Stimulated activated CD4-positive, alpha-beta T cell treated with anti-CD3 and anti-CD28 coated beads, Interleukin-15, amount 100 ng/mL, for 48 hours (primary cell): Measurements from ENCODE around the gene TEDC2.
A peak's percentile ranks its signal among the peaks of the same experiment; 100 is the strongest.
"Not testable (repeated sequence)": the region's sequence is repeated elsewhere in the genome, so short reads cannot be mapped to it uniquely, and the experiment has no call there.

Experiments used
- DNase-seq, 2 donors: peaks; one replicate each; pipeline ENCODE4 v3.0.0-alpha.2; 2020; ENCODE audit warnings: low read depth in 2 of 2

Gene TEDC2, protein sequence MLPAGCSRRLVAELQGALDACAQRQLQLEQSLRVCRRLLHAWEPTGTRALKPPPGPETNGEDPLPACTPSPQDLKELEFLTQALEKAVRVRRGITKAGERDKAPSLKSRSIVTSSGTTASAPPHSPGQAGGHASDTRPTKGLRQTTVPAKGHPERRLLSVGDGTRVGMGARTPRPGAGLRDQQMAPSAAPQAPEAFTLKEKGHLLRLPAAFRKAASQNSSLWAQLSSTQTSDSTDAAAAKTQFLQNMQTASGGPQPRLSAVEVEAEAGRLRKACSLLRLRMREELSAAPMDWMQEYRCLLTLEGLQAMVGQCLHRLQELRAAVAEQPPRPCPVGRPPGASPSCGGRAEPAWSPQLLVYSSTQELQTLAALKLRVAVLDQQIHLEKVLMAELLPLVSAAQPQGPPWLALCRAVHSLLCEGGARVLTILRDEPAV

DNA sequence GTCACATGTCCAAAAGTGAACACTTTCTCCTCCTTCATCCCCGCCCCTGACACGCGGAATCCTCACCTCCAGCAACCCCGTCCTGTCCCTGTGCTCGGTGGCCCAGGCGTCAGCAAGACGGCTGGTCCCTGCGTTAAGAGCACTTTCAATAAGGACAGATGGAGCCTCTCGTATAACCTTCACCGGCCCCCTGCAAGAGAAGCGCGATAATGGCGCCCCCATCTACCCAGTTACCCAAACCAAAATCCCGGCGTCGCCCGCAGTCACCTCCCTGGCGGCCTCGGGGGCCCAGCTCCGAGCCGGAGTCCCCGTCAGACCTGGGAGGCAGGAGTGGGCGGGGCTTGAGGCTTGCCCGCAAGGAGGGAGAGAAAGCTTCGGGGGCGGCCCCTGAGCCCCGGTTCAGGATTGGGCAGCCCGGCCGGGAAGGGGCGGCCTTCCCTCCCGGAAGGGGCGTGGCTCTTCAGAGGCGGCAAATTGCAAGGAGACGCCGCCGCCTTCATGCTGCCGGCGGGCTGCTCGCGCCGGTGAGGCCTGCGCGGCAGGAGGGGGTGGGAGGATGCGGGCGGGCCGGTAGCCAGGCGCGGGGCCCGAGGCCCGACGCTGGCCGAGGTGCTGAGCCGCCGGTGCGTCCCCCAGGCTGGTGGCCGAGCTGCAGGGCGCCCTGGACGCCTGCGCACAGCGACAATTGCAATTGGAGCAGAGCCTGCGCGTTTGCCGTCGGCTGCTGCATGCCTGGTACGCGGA, at the start of gene TEDC2:
Gene TEDC2, plus strand, starts transcription at position 463 of the 744 bp plus-strand sequence. Its CDS starts 36 bp downstream, at position 499.
- DNase-seq: peak; percentile 95 to 98

DNA sequence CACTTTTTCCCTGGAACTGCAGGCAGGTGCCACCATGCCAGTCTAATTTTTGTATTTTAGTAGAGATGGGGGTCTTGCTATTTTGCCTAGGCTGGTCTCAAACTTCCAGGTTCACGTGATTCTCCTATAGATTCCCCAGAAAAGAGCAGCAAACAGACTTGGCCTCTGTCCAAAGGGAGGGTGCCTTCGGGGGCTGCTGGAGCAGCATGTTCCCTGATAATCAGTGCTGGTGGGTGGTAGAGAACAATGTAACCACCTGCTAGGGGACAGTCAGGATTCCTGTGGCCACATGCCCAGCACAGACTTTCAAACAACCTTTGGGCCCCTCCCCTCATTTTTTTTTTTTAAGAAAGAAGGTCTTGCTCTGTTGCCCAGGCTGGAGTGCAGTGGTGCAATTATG, 44.8 kb upstream of the TEDC2 start:
- DNase-seq: no peak

DNA sequence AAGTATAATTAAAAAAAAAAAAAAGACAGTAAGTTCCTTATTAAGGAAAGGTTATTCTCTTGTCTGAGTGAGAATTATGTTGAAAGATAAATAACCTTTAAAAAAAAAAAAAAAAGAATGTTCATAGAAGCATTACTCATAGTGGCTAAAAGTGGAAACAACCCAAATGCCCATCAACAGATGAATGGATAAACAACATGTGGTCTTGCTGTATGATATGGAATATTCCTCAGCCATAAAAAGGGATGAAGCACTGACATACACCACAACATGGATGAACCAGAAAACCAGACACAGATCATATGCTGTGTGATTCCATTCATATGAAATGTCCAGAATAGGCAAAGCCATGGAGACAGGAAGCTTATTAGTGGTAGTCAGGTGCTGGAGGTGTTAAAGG, 39.9 kb upstream of the TEDC2 start:
- DNase-seq: no peak

DNA sequence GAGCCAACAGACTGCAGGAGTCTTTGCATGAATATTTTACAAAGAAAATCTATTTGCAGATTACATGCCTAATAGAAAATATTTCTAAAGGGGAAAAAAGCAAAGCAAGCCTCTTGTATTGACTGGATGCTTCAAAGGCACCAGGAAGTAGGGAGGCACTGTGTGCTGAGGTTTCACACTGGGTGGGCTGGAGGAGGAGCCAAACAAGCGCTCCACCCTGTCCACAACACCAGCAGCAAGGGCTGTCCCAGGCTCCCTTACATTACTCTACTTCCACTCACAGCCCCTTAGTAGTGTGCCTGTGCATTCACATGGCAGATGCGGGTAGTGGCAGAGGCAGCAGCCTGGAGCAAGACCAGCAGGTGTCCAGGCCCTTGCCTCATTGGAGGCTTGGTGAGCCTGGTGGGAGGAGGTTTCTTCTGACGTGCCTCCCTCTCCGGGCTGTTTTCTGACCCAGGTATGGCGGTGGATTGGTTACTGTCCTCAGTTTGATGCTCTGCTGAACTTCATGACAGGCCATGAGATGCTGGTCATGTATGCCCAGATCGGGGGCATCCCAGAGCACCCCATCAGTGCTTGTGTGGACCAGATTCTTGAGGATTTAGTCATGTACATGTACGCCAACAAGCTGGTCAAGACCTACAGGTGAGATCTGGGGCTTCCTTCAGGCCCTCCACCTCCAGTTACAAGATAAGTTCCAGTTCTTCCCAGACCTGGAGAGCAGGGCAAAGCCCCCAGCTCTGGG, 37.6 kb upstream of the TEDC2 start:
- no peak for DNase-seq

DNA sequence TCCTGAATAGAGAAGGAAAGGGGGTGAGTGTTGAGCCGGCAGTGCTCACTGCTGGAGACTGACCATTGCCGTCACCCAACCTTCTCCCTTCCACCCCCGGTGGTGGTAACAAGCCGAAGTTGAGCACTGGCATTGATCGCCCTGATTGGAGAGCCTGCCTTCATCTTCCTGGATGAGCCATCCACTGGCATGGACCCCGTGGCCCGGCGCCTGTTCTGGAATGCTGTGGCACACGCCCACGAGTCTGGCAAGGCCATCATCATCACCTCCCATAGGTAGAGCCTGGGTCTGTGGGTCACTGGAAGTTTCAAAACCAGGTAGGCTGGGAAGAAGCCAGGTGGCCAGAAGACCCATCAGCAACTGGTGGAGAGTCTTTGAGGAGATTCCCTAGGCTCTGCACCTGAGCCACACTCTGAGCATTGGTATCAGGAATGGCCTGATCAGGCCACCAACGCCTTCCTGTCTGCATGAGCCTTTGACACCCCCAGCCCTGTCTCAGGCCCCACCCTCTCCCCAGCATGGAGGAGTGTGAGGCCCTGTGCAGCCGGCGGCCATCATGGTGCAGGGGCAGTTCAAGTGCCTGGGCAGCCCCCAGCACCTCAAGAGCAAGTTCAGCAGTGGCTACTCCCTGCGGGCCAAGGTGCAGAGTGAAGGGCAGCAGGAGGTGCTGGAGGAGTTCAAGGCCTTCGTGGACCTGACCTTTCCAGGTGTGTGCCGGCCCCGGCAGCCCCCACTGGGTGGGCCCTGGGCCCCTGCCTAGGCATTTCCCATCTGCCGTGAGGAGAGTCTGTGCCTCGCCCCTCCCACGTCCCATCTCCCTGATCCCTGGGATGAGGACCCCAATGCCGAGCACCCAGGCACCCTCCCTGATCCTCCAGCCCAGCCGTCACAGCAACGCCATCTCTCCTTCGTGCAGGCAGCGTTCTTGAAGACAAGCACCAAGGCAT, 35.6 kb upstream of the TEDC2 start:
- DNase-seq: no peak

DNA sequence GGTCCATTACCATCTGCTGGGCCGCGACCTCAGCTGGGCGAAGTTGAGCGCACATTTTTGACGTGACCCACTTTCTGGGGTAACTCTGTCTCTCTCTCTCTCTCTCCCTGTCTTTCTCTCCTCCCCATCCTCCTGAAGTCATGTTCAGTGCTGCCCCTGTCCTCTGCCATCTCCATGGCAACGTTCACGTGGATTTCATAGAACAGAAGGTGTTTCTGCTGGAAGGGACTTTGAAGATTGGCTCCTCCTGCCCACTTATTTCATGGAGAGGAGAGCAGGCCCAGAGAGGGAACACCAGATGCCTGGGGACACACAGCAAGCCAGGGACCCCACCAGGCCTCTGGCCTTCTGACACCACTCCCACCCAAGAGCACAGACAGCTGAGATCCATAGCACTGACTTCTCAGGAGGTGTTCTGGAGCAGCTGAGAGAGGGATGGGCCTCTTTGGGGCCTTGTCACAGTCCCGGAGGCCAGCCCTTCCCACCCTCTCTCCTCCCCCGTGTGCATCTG, 34.8 kb upstream of the TEDC2 start:
- no peak for DNase-seq

DNA sequence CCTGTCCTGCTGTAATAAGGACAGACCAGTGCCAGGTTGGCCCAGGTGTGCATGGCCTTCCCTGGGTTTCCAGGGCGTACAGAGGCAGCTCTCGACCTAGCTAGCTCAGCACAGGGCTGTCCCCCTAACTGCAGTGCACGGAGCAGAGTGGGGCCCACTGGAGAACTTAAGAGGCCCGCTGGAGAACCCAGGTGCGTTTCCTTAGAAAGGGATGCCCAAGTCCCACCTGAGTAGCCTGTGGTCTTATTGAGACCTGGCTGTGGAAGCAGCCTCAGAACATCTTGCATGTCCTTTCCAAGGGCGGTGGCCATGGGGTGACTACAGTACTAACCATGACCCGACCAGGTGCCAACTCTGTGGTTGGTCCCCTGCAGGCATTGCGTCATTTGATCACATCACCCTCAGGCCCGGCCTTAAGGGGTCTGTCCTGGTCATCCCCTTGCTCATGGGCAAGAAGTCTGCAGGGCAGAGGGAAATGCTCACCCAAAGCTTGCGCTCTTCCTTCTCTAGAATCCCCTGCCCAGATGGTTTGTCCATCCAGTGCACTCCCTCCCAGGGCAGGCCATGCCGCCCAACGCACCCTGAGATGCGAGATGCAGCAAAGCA, 34.0 kb upstream of the TEDC2 start:
- no peak for DNase-seq

DNA sequence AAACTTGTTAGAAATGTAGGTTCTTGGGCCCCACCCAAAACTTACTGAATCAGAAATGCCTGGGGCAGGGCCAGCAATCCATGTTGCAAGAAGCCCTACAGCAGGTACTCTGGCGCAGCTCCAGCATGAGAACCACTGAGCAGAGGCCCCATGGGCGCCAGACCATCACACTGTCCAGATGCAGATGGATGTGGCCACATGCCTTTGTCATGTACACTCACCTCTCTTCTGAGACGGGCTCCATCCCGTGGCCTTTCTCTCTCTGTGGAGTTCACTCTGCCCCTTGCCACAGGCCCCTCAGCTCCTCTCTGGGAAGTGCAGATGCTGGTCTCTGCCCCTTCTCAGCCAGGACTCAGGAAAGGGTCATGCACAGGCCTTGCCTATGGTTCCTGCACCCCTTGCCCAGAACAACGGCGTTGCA, 33.0 kb upstream of the TEDC2 start:
- DNase-seq: no peak

DNA sequence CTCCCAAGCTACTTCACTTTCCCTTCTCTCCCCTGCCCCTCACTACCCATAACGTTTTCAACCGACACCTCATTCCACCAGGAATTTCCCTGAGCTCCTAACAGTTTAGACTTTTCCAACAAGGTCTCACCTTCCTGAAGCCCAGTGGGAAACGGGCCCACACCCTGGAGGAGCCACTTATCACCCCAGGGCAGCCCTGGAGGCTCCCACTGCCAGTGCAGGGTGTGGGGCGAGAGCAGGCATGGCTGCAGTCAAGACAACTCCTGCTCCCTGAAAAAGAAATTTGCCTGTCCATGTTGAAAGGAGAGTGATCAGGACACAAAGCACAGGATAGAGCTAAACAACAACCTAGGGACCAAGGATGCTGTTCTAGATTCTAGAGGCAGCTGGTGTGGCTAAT, 32.4 kb upstream of the TEDC2 start:
- no peak for DNase-seq

DNA sequence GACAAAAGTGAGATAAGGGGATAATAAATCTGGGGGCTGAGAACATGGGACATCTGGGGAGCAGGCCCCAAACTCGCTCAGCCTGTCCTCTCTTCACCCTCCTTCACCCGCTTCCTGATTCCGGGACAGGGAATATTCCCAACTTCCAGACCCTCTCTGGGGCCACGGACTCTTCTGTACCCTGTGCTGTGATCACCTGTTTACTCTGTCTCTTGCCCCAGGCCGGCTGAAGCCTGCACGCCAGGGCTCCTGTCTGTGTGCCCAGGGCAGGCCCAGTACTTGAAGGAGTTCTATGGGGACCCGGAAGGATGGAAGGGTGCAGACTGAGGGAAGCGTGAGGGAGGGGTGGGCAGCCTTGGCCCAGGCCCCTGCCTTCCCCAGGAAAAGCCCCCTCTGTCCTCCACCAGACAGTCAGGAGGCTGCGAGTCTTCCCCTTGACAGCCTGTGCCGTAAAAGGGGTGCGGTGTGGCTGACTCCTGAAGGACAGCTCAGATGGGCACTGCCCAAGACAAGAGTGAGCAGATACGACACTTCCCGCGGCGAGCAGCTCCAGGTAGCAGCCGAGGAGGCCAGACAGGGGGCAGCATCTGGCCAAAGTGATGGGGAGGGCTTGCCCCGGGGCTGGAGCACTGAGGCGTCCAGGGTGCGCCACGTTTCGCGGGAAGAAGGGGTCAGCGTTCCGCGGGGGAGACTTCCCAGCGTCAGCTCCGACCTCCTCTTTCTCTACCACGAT, 31.7 kb upstream of the TEDC2 start:
- no peak for DNase-seq

DNA sequence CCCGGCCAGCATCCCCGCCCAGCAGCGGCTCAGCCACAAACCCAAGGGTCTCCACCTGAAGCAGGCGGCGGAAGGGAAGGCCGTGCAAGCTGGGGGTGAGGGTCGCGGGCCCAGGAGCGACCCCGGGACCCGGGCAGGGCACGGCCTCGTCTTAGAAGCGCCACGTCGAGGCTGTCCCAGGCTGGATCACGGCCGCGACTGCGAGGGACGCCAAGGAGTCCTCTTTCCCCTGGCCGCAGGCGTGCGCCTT, 31.2 kb upstream of the TEDC2 start:
- DNase-seq: peak in 1 of 2 donors; percentile 12

DNA sequence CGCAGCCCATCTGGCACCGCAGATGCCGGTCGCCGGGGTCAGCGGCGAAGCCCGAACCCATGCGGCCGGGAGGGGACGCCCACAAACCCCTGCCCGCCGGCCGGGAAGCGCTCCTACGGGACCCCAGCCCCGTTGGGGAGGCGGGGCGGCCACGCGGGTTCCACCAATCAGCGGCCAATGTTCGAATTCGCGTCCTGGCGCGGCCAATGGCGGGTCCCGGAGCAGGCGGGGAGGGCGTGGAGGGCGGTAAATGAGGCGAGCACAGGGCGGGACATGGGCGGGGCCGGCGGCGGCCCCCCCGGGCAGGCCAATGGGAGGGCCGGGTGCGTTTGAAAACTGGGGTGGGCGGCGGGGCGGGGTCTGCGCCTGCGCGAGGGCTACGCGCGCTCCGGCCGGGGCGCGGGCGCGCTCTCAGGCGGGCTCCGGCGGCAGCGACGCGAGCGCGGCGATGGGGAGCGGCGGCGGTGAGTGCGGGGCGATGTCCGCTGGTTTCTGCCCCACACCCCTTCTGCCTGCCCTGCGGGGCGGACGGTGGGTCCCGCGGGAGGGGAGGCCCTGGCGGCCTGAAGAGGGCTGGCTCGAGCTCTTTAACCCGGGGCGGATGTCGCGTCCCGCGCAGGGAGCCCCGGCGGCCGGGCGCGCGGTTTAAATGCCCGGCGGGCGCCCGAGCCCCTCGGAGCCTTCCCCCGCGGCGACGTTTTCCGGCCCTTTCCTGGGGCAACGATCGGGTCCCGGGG, 30.7 kb upstream of the TEDC2 start, which contains the start of gene CCNF:
Gene CCNF, plus strand, starts transcription at position 414 of the 737 bp plus-strand sequence. Its CDS starts 35 bp downstream, at position 449.
- DNase-seq: peak; percentile 94 to 98

DNA sequence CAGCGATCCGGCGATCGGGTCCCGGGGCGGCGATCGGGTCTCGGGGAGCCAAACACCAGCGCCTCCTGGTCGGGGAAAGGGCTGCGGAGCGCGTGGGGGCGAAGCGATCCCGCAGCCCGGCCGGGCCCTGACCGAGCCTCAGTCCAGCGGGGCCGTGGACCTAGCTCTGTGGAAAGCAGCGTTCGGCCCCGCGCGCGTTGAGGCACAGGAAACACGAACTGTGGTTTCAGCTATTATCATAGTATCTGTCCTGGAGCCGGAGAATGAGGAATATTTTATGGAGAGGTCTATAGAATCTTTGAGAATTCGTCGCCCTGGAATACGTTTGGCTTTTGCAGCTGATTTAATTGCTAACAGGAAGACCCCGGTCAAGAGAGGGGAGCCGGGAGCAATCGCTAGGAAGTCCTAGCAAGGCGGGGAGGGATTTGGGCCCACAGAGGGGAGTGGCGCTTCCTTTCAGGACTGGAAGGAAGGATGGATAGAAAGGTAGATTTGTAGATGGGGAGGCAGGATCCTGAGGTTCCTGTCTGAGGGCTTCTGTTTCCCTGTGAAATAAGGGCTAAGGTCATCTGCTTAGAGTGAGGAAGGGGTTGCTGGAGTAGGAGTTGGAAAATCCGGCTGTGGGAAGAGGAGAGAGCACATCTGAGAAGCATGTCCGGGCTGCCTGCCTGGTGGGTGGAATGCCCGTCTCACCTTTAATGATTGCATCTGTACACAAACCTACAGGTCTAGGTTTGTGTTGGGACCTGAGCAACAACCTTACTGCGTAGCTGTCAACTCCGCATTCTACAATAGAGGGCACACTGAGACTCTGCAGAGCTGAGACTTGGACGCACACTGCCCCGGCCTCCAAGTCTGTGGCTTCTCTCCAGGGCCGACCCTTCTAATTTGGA, 29.9 kb upstream of the TEDC2 start:
- DNase-seq: no peak

DNA sequence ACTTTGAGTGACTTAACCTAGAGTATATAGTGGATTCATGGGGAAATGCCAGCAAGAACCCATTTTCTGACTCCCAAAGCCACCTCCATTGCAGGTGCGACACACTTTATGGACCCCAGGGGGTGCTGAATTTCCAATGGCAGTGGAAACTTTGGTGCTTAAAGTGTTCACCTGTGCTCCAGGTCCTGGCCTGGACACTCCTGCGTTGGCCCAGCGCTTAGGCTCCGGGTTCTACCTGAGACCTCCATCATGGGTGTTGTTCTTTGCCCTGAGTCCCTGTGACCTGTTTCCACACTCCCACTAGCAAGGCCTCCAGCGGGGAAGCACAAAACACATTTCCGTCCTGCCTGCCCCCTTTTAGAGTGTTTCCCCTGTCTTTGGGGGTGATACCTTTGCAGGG, 27.6 kb upstream of the TEDC2 start:
- no peak for DNase-seq

DNA sequence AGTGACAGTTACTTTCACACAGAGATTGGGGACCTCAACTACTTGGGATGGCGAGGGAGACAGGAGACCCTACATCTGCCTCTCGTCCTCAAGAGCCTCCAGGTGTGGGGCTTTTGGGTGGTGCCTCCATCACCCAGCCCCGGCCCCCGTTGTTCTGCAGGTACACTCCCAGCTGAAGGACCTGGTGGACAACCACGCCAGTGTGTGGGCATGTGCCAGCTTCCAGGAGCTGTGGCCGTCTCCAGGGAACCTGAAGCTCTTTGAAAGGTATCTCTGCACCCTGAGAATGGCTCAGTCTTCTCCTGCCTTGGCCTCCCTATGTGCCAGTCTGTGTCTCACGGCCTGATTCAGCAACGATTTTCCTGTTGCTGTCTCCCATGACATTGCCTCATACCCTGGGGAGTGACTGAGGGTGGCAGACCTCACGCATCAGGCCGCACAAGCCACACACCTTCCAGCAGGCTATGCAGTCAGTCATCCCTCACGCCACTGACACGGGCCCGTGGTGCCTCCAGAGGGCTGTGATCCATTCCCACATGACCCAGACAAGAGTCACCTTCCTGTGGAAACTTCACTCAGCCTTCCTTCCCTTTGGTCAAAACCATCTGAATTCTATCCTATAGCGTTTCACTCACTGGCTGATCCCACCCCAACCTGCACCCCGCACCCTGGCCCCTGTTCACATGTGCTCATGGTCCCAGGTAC, 27.0 kb upstream of the TEDC2 start:
- DNase-seq: no peak

DNA sequence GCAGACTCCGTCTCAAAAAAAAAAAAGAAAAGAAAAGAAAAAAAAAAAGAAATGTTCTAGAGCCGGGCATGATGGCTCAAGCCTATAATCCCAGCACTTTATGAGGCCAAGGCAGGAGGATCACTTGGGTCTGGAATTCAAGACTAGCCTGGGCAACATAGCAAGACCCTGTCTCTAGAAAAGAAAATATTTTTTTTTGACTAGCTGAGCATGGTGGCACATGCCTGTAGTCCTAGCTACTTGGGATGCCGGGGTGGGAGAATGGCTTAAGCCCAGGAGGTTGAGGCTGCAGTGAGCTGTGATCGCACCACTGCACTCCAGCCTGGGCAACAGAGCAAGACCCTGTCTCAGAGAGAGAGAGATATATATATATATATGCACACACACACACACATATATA, 24.7 kb upstream of the TEDC2 start:
- not testable (repeated sequence) for DNase-seq

DNA sequence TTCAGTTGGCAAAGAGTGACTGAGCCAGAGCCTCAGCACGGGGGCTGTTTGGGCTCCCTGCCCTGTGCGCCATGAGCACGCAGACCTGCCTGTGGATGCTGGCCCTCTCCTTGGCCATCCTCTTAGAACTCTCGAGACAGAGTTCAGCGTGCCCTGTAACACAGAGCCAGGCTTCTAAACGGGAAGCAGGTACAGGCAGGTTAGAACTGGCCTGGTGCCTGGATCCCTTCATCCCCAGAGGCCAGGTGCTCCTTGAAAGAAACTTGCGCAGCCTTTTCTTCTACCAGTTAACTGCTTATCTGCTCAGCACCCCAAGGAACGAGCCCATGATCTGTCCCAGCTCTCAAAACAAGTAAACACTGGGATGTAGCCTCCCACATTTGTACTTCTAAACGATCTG, 23.8 kb upstream of the TEDC2 start:
- no peak for DNase-seq
